Esophagus (tissue), 2 donors: ENCODE results near the gene YIF1A. TPM values are rescaled to one million over a fixed set of nuclear protein-coding genes. Genes with fewer than 3 reads are reported as not detected.

Experiments
- H3K27ac ChIP-seq, 2 donors: one replicate each; pipeline ENCODE4 v1.5.1; 2013; ENCODE audit warnings: low read depth in 2 of 2, mild to moderate bottlenecking in 2 of 2, inconsistent platforms in 1 of 2, low read length in 1 of 2, moderate library complexity in 1 of 2
- H3K27me3 ChIP-seq, 2 donors: one replicate each; pipeline ENCODE4 v1.6.1; 2013; ENCODE audit warnings: low read length in 2 of 2, control low read depth in 1 of 2, mild to moderate bottlenecking in 1 of 2; ENCODE audit not compliant: insufficient read depth in 2 of 2, control insufficient read depth in 1 of 2
- H3K36me3 ChIP-seq, 2 donors: one replicate each; pipeline ENCODE4 v1.6.1; 2013; ENCODE audit warnings: low read length in 1 of 2; ENCODE audit not compliant: control insufficient read depth in 2 of 2, insufficient read depth in 2 of 2
- H3K4me1 ChIP-seq, 2 donors: one replicate each; pipeline ENCODE4 v1.6.1; 2013; ENCODE audit warnings: low read length in 1 of 2; ENCODE audit not compliant: control insufficient read depth in 2 of 2, insufficient read depth in 2 of 2
- H3K4me3 ChIP-seq, 2 donors: one replicate each; pipeline ENCODE4 v1.5.1; 2013; ENCODE audit warnings: low read length in 2 of 2, mild to moderate bottlenecking in 2 of 2, low read depth in 1 of 2, moderate library complexity in 1 of 2
- H3K9me3 ChIP-seq, 2 donors: one replicate each; pipeline ENCODE4 v1.6.1; 2013; ENCODE audit warnings: mild to moderate bottlenecking in 2 of 2, low read depth in 1 of 2, low read length in 1 of 2, moderate library complexity in 1 of 2; ENCODE audit not compliant: control insufficient read depth in 2 of 2, insufficient read depth in 1 of 2
- WGBS, 2 donors: extraction: QIAGEN DNeasy Blood & Tissue Kit; methylation state at CpG; one replicate each; pipeline ENCODE4 v1.1.7; 2013; 5-methylcytosine and 5-hydroxymethylcytosine counted together
- polyA plus RNA-seq, 2 donors: library from polyadenylated mRNA; stranded (reverse); fragments of 200-250 nt; gene quantifications; one replicate each; pipeline ENCODE4 v1.2.3, GENCODE V29; 2013
- donor health status: healthy with polysubstance abuse.
- donor health status: Bipolar disorder and iron deficiency.

The YIF1A gene
- polyA plus RNA-seq, 2 donors, result 51.6 to 63.1 TPM

DNA sequence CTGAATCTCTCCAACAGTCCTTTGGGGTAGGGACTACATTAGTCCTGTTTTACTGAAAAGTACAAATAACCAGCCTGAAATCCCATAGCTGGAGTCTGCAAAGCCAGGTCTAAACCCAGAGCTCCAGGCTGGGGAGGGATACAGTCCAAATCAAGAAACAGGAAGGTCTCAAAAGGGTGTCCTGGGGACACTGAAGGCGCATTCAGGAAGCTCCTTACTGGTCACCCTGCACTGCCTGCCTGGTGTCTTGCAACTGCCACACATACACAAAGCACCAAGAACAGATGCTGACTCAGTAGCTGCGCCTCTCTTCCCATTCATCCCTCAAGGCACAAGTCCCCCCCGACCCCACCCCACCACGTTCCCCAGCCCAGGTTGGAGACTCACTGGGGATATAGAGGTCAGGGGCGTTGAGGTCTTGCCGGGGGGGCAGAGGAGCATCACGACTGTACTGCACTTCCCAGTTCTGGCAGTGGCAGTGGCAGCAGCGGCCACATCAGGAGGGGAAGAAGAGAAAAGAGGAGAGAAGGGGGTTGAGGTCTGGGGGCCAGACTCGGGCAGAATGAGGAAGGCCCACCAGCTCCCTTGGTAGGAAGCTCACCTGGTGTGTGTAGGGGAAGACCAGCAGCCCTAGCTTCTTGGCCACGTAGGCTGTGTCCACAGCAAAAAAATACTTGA lies 1.6 kb downstream of the YIF1A start:
- 74% methylated on average over 10 of the region's 10 CpGs for WGBS, 2 donors
- Histone ChIP-seq H3K27ac (no peak overlapping the region), H3K4me1 (peaks cover 11 to 29% of the 10 kb centered on the region in 2 donors), H3K4me3 (no peak overlapping the region), H3K36me3 (peaks cover 0 to 14% of the 10 kb centered on the region in 2 donors), H3K27me3 (peaks cover 0 to 6% of the 10 kb centered on the region in 2 donors), H3K9me3 (no peaks in the 10 kb centered on the region)

GRCh38 chr11:66286699-66287098 lies 2.2 kb downstream of the YIF1A start:
- H3K4me3 ChIP-seq, result no peak overlapping the region
- no peak overlapping the region for H3K27ac ChIP-seq
- H3K4me1 ChIP-seq, result peaks cover 11 to 26% of the 10 kb centered on the region in 2 donors
- 76 to 79% methylated on average over 5 of the region's 5 CpGs for WGBS, 2 donors
- H3K9me3 ChIP-seq, result no peaks in the 10 kb centered on the region
- H3K36me3 ChIP-seq, result peaks cover 0 to 14% of the 10 kb centered on the region in 2 donors
- H3K27me3 ChIP-seq, result no peaks in the 10 kb centered on the region

DNA sequence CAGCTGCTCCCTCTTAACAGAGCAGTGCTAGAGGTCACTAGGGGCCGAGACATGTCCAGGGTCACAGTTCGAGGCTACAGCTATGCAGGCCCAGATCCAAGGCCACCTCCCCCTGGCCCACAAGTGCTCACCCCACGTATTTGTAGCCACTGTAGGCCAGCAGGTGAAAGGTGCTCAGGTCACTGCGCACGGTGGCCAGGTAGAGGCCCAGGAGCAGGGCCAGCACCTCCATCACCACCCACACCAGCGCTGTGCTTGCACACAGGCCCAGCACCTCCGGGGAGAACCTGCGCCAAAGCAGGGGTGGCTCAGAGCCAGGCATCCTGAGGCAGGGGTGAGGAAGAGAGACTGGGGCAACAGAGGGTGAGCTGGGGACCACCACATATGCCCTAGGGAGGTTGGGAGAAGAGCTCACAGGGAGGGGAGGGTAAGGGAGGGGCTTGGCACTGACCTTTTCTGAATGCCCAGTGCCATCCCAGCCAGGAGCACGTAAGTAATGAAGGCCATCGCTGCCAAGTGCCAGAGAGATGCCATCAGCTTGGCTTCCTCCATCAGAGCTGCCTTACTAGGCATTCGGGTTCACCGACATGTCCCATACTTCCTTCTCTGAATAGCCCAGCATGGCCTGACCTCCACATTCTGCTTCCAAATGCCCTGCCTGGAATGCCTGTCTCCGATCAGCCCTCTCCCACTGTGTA lies 3.5 kb downstream of the YIF1A start:
- peaks cover 11 to 23% of the 10 kb centered on the region in 2 donors for H3K4me1 ChIP-seq
- H3K36me3 ChIP-seq, result peaks cover 0 to 14% of the 10 kb centered on the region in 2 donors
- H3K27ac ChIP-seq, result no peak overlapping the region
- H3K4me3 ChIP-seq, result no peak overlapping the region
- no peaks in the 10 kb centered on the region for H3K27me3 ChIP-seq
- 84 to 89% methylated on average over 13 of the region's 13 CpGs for WGBS, 2 donors
- H3K9me3 ChIP-seq, result no peaks in the 10 kb centered on the region

GRCh38 chr11:66284526-66285078 lies 4.3 kb downstream of the YIF1A start:
- WGBS, 2 donors, result 94 to 95% methylated on average over 16 of the region's 16 CpGs
- H3K36me3 ChIP-seq, result peaks cover 0 to 14% of the 10 kb centered on the region in 2 donors
- H3K4me3 ChIP-seq, result no peak overlapping the region
- H3K4me1 ChIP-seq, result peaks cover 7 to 16% of the 10 kb centered on the region in 2 donors
- H3K27ac ChIP-seq, result no peak overlapping the region
- no peaks in the 10 kb centered on the region for H3K9me3 ChIP-seq
- H3K27me3 ChIP-seq, result no peaks in the 10 kb centered on the region

DNA sequence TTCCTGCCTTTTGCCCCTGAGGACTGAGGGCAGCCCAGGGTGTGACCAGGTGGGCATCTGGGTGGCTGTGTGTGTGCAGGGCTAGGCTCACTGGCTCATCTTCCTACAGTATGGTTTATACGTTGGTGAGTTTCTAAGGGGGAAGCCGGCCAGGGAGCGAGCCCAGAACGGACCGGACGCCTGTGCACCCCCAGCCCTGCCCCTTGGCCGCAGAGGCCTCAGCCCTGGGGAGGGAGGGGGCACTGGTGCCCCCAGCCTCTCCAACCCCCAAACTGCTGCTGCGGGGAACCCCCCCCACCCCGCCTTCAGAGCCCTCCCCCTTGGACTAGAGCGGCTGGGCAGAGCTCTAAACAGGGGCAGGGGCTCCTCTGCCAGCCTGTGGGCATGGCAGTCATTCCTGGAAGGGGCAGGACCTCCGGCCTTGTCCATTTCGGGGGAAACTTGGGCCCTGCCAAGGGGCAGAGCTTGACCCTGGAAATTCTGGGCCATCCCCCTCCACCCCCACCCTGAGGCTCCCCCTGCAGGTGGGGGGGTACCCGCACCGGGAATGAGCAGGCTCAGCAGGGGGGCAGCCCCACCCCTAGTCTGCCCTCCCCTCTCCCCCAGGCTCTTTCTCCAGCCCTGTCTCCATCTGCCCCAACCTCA lies 5.4 kb downstream of the YIF1A start:
- 77 to 83% methylated on average over 13 to 14 of the region's 14 CpGs for WGBS, 2 donors
- no peaks in the 10 kb centered on the region for H3K27me3 ChIP-seq
- no peak overlapping the region for H3K27ac ChIP-seq
- no peaks in the 10 kb centered on the region for H3K9me3 ChIP-seq
- peaks cover 6 to 15% of the 10 kb centered on the region in 2 donors for H3K4me1 ChIP-seq
- H3K36me3 ChIP-seq, result peaks cover 0 to 14% of the 10 kb centered on the region in 2 donors
- H3K4me3 ChIP-seq, result no peak overlapping the region

DNA sequence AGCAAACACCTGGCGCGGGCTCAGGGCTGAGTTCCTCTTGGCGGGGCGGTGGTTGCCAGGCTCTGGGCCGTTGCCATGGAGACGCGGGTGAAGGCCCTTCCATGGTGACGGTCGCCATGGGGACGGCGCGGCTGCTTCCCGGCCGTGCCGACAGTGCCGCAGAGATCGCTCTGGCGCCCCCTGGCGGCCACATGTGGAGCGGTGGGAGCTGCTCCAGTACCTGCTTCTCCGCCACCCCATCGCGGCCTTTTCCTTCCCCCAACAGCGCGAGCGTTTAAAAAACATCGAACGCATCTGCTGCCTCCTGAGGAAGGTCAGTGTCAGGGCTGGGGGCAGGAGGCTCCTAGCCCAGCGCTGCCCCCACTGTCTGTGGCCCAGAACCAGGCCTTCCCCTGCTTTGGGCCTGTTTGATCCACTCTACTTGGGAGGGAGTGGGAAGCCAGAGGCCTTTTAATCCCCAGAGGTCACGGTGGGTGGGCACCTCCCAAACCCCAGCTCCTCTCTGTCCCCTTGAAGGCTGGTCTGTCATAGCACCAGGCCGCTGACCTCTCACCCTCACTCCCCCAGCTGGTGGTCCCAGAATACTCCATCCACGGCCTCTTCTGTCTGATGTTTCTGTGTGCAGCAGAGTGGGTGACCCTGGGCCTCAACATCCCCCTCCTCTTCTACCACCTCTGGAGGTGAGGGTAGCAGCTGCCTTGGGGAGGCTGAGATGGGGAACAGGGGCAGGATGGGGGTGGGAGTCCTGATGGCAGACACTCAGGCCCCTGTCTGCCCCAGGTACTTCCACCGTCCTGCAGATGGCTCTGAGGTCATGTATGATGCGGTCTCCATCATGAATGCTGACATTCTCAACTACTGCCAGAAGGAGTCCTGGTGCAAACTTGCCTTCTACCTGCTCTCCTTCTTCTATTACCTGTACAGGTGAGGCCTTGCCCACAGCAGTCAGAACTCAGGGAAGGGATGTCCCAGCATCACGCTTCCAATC lies 6.2 kb downstream of the YIF1A start:
- Histone ChIP-seq H3K4me1 (peaks cover 3 to 9% of the 10 kb centered on the region in 2 donors), H3K36me3 (peaks cover 0 to 14% of the 10 kb centered on the region in 2 donors)
- 13 to 14% methylated on average over 35 of the region's 35 CpGs for WGBS, 2 donors

GRCh38 chr11:66281776-66282467 lies 7.0 kb downstream of the YIF1A start:
- Histone ChIP-seq H3K4me3 (no peak overlapping the region), H3K9me3 (no peaks in the 10 kb centered on the region), H3K36me3 (peaks cover 0 to 14% of the 10 kb centered on the region in 2 donors), H3K27ac (no peak overlapping the region), H3K4me1 (peaks cover 5 to 9% of the 10 kb centered on the region in 2 donors), H3K27me3 (no peaks in the 10 kb centered on the region)
- 34 to 37% methylated on average over 20 of the region's 20 CpGs for WGBS, 2 donors

More for the DNA sequence above, 6.2 kb downstream of the YIF1A start:
- Histone ChIP-seq H3K27ac (no peak overlapping the region), H3K27me3 (no peaks in the 10 kb centered on the region), H3K4me3 (no peak overlapping the region), H3K9me3 (no peaks in the 10 kb centered on the region)

GRCh38 chr11:66281001-66281400 lies 7.9 kb downstream of the YIF1A start:
- Histone ChIP-seq H3K9me3 (no peaks in the 10 kb centered on the region), H3K27ac (no peak overlapping the region), H3K4me3 (no peak overlapping the region), H3K27me3 (no peaks in the 10 kb centered on the region), H3K4me1 (peaks cover 5 to 8% of the 10 kb centered on the region in 2 donors), H3K36me3 (peaks cover 0 to 15% of the 10 kb centered on the region in 2 donors)
- WGBS, 2 donors, result 84 to 87% methylated on average over 6 of the region's 6 CpGs
